ENCODE data around the gene WDR7.

The WDR7 gene

GRCh38 chr18:56934131-56934530 lies 283.0 kb downstream of the WDR7 start:
- Histone ChIP-seq H3K79me2 (ENCODE audit: low read length) (no peaks in the 10 kb centered on the region), H3K4me2 (ENCODE audit: low read depth, low read length) (no peak overlapping the region), H3K9ac (ENCODE audit: low read length) (no peak overlapping the region), H2AFZ (ENCODE audit: low read length) (no peak overlapping the region), H3F3A (ENCODE audit: insufficient read depth, low read length) (no peaks in the 10 kb centered on the region), H3K9me3 (replicated peaks; ENCODE audit: insufficient read depth, low read length) (no peaks in the 10 kb centered on the region), H3K36me3 (replicated peaks; ENCODE audit: insufficient read depth, low read length) (no peaks in the 10 kb centered on the region), H3K4me3 (ENCODE audit: low read length) (no peak overlapping the region), H3K27me3 (replicated peaks; ENCODE audit: insufficient read depth, low read length) (no peaks in the 10 kb centered on the region), H3K9me2 (replicated peaks; ENCODE audit: insufficient read depth, low read length) (no peaks in the 10 kb centered on the region), H4K20me1 (ENCODE audit: insufficient read depth, low read length) (no peaks in the 10 kb centered on the region), H3K4me1 (ENCODE audit: low read length) (no peaks in the 10 kb centered on the region), H3K27ac (ENCODE audit: low read length) (no peak overlapping the region)
- TF ChIP-seq EZH2 (optimal IDR thresholded peaks at IDR 0.05; ENCODE audit: low read depth, low read length) (no peak), CTCF (IDR thresholded peaks at IDR 0.05; ENCODE audit: low read length) (no peak), EZH2phosphoT487 (IDR thresholded peaks at IDR 0.05; ENCODE audit: low read length) (no peak)
- no peak for DNase-seq

GRCh38 chr18:56934906-56935305 lies 283.7 kb downstream of the WDR7 start:
- H4K20me1 ChIP-seq (ENCODE audit: insufficient read depth, low read length) = no peaks in the 10 kb centered on the region
- no peak overlapping the region for H3K9ac ChIP-seq (ENCODE audit: low read length)
- H3F3A ChIP-seq (ENCODE audit: insufficient read depth, low read length) = no peaks in the 10 kb centered on the region
- H3K27me3 ChIP-seq (replicated peaks; ENCODE audit: insufficient read depth, low read length) = no peaks in the 10 kb centered on the region
- TF ChIP-seq EZH2 (optimal IDR thresholded peaks at IDR 0.05; ENCODE audit: low read depth, low read length) (no peak), EZH2phosphoT487 (IDR thresholded peaks at IDR 0.05; ENCODE audit: low read length) (no peak), CTCF (IDR thresholded peaks at IDR 0.05; ENCODE audit: low read length) (no peak)
- DNase-seq = no peak
- no peak overlapping the region for H3K4me2 ChIP-seq (ENCODE audit: low read depth, low read length)
- H3K36me3 ChIP-seq (replicated peaks; ENCODE audit: insufficient read depth, low read length) = no peaks in the 10 kb centered on the region
- H3K4me1 ChIP-seq (ENCODE audit: low read length) = no peaks in the 10 kb centered on the region
- no peak overlapping the region for H3K4me3 ChIP-seq (ENCODE audit: low read length)
- no peak overlapping the region for H3K27ac ChIP-seq (ENCODE audit: low read length)
- H3K9me3 ChIP-seq (replicated peaks; ENCODE audit: insufficient read depth, low read length) = no peaks in the 10 kb centered on the region
- H3K9me2 ChIP-seq (replicated peaks; ENCODE audit: insufficient read depth, low read length) = no peaks in the 10 kb centered on the region
- no peaks in the 10 kb centered on the region for H3K79me2 ChIP-seq (ENCODE audit: low read length)
- no peak overlapping the region for H2AFZ ChIP-seq (ENCODE audit: low read length)

GRCh38 chr18:56935434-56936040 lies 284.4 kb downstream of the WDR7 start:
- no peaks in the 10 kb centered on the region for H4K20me1 ChIP-seq (ENCODE audit: insufficient read depth, low read length)
- no peaks in the 10 kb centered on the region for H3K27me3 ChIP-seq (replicated peaks; ENCODE audit: insufficient read depth, low read length)
- H3K4me1 ChIP-seq (ENCODE audit: low read length) = no peaks in the 10 kb centered on the region
- H3K9ac ChIP-seq (ENCODE audit: low read length) = no peak overlapping the region
- no peak for TF ChIP-seq CTCF (IDR thresholded peaks at IDR 0.05; ENCODE audit: low read length)
- no peak overlapping the region for H2AFZ ChIP-seq (ENCODE audit: low read length)
- no peak overlapping the region for H3K4me3 ChIP-seq (ENCODE audit: low read length)
- no peaks in the 10 kb centered on the region for H3F3A ChIP-seq (ENCODE audit: insufficient read depth, low read length)
- no peak overlapping the region for H3K4me2 ChIP-seq (ENCODE audit: low read depth, low read length)
- no peak for DNase-seq
- no peak overlapping the region for H3K27ac ChIP-seq (ENCODE audit: low read length)
- no peaks in the 10 kb centered on the region for H3K36me3 ChIP-seq (replicated peaks; ENCODE audit: insufficient read depth, low read length)
- no peaks in the 10 kb centered on the region for H3K79me2 ChIP-seq (ENCODE audit: low read length)
- H3K9me3 ChIP-seq (replicated peaks; ENCODE audit: insufficient read depth, low read length) = no peaks in the 10 kb centered on the region
- no peaks in the 10 kb centered on the region for H3K9me2 ChIP-seq (replicated peaks; ENCODE audit: insufficient read depth, low read length)
